ENCODE results near the gene CIAO2B.
A peak's percentile ranks its signal among the peaks of the same experiment; 100 is the strongest.

The CIAO2B gene

DNA sequence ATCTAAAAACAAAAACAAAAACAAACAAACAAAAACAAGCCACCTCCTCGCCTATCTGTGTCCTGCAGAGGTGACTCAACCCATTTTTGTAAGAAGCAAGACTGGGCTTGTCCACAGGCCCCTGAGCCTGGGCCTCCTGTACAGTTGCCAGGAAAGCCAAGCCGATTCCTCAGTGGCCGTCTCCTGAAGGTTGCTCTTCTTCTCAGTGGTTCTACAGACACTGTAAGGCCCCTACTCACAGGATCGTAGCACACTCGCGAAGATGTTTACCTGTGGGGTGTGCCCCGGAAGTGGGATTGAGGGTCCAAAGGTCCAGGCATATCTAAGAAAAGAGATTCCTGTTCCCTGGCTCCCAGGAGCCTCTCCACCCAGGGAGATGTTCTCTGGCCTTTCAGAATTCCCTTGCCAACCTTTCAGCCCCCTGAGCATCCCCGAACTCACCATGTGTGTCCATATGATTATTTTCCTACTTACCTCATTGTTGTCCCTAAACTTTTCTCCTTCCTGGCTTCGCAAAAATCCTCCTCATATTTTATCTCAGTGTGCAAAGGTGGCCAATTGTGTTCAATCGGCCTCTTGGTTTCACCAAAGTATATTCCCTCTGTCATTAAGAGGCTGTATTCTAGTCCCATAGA is 19.4 kb upstream of the CIAO2B start:
- Histone ChIP-seq H3K4me3 (ENCODE audit: low read length, poor library complexity, severe bottlenecking) (no peak overlapping the region), H3F3A (ENCODE audit: low read depth) (no peaks in the 10 kb centered on the region), H3K79me2 (ENCODE audit: insufficient read depth, low read length) (no peaks in the 10 kb centered on the region), H4K20me1 (ENCODE audit: insufficient read depth, low read length, poor library complexity, severe bottlenecking) (no peaks in the 10 kb centered on the region), H3K4me2 (ENCODE audit: low read depth, low read length, poor library complexity, severe bottlenecking) (no peak overlapping the region), H3K36me3 (ENCODE audit: insufficient read depth, low read length) (no peaks in the 10 kb centered on the region), H3K9ac (ENCODE audit: low read depth, low read length, poor library complexity, severe bottlenecking) (no peak overlapping the region), H3K9me2 (replicated peaks; ENCODE audit: low read depth, low read length) (no peaks in the 10 kb centered on the region), H3K4me1 (ENCODE audit: insufficient read depth, low read length, poor library complexity, severe bottlenecking) (no peaks in the 10 kb centered on the region), H2AFZ (ENCODE audit: low read length) (peak overlapping the region; percentile 63; the same call in 1 of the 2 replicates), H3K9me3 (ENCODE audit: insufficient read depth, low read depth, low read length) (no peaks in the 10 kb centered on the region), H3K27me3 (ENCODE audit: insufficient read depth, low read length, poor library complexity, severe bottlenecking) (no peaks in the 10 kb centered on the region)
- TF ChIP-seq CTCF (conservative IDR thresholded peaks at IDR 0.05; ENCODE audit: low read length): no peak
- no peak for TF ChIP-seq EZH2phosphoT487 (IDR thresholded peaks at IDR 0.05; ENCODE audit: borderline replicate concordance)

DNA sequence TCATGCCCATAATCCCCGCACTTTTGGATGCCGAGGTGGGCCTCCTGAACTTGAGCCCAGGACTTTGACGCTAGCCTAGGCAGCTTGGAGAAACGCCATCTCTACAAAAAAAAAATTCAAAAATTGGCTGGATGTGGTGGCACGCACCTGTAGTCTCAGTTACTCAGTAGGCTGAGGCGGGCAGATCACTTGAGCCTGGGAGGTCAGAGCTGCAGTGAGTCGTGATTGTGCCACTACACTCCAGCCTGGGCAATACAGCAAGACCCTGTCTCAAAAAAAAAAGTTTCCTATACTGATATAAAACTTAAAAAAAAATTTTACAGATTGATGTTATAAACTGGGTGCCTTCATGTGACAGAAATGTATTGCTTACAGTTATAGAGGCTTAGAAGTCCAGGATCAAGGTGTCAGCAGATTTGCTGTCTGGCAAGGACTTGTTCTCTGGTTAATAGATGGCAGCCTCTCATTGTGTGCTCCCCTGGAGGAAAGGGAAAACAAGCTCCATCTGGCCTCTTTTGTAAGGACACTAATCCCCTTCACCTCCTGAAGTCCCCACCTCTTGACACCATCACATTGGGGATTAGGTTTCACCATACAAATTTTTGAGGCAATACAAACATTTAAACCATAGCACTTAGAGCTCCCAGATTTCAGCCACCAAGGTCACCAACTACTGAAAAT is 18.4 kb upstream of the CIAO2B start:
- Histone ChIP-seq H3F3A (ENCODE audit: low read depth) (no peaks in the 10 kb centered on the region), H3K27me3 (ENCODE audit: insufficient read depth, low read length, poor library complexity, severe bottlenecking) (no peaks in the 10 kb centered on the region), H3K36me3 (ENCODE audit: insufficient read depth, low read length) (no peaks in the 10 kb centered on the region), H3K4me2 (ENCODE audit: low read depth, low read length, poor library complexity, severe bottlenecking) (no peak overlapping the region), H3K4me3 (ENCODE audit: low read length, poor library complexity, severe bottlenecking) (no peak overlapping the region), H3K9me2 (replicated peaks; ENCODE audit: low read depth, low read length) (no peaks in the 10 kb centered on the region), H3K9ac (ENCODE audit: low read depth, low read length, poor library complexity, severe bottlenecking) (no peak overlapping the region), H3K4me1 (ENCODE audit: insufficient read depth, low read length, poor library complexity, severe bottlenecking) (no peaks in the 10 kb centered on the region), H4K20me1 (ENCODE audit: insufficient read depth, low read length, poor library complexity, severe bottlenecking) (no peaks in the 10 kb centered on the region), H3K9me3 (ENCODE audit: insufficient read depth, low read depth, low read length) (no peaks in the 10 kb centered on the region), H2AFZ (ENCODE audit: low read length) (no peak overlapping the region), H3K79me2 (ENCODE audit: insufficient read depth, low read length) (no peaks in the 10 kb centered on the region)
- TF ChIP-seq EZH2phosphoT487 (IDR thresholded peaks at IDR 0.05; ENCODE audit: borderline replicate concordance) (no peak), CTCF (conservative IDR thresholded peaks at IDR 0.05; ENCODE audit: low read length) (no peak)

- Histone ChIP-seq H3K36me3 (ENCODE audit: insufficient read depth, low read length) (no peaks in the 10 kb centered on the region), H4K20me1 (ENCODE audit: insufficient read depth, low read length, poor library complexity, severe bottlenecking) (no peaks in the 10 kb centered on the region)
These were observed 17.0 kb upstream of the CIAO2B start for GRCh38 chr16:66950971-66951790.

More at GRCh38 chr16:66950971-66951790, 17.0 kb upstream of the CIAO2B start:
- TF ChIP-seq CTCF (conservative IDR thresholded peaks at IDR 0.05; ENCODE audit: low read length) (no peak), EZH2phosphoT487 (IDR thresholded peaks at IDR 0.05; ENCODE audit: borderline replicate concordance) (no peak)
- Histone ChIP-seq H3K79me2 (ENCODE audit: insufficient read depth, low read length) (no peaks in the 10 kb centered on the region), H3K9ac (ENCODE audit: low read depth, low read length, poor library complexity, severe bottlenecking) (no peak overlapping the region), H3K4me2 (ENCODE audit: low read depth, low read length, poor library complexity, severe bottlenecking) (no peak overlapping the region), H3K9me2 (replicated peaks; ENCODE audit: low read depth, low read length) (no peaks in the 10 kb centered on the region), H2AFZ (ENCODE audit: low read length) (no peak overlapping the region), H3K4me1 (ENCODE audit: insufficient read depth, low read length, poor library complexity, severe bottlenecking) (no peaks in the 10 kb centered on the region), H3K27me3 (ENCODE audit: insufficient read depth, low read length, poor library complexity, severe bottlenecking) (no peaks in the 10 kb centered on the region), H3F3A (ENCODE audit: low read depth) (no peaks in the 10 kb centered on the region), H3K4me3 (ENCODE audit: low read length, poor library complexity, severe bottlenecking) (no peak overlapping the region), H3K9me3 (ENCODE audit: insufficient read depth, low read depth, low read length) (no peaks in the 10 kb centered on the region)
